Measurements from ENCODE around the gene VHLL. TPM values are rescaled to one million over a fixed set of nuclear protein-coding genes. Genes with fewer than 3 reads are reported as not detected.

VHLL gene
- polyA plus RNA-seq, 12 donors, result 0.27 TPM; not detected in 11

DNA sequence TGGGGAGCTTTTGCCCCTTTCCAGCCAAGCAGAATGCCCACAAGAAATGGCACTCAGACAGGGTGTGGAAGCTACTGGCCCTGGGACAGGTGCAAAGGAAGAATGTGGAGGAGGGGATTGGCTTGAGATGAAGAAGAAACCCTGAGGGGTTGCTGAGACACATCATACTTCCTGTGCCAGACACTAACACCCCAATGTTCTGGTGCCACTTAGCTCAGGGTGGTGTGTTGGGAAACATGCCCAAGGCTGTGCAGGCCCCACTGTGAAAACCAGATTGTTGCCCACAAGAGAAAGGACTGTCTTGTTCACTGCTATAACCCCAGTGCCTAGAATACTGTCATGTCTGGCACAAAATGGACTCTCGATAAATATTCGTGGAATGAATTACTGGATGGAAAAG lies 41.4 kb downstream of the VHLL start:
- DNase-seq, result no peak

GRCh38 chr1:156253634-156254033 lies 45.5 kb downstream of the VHLL start:
- DNase-seq, result no peak

DNA sequence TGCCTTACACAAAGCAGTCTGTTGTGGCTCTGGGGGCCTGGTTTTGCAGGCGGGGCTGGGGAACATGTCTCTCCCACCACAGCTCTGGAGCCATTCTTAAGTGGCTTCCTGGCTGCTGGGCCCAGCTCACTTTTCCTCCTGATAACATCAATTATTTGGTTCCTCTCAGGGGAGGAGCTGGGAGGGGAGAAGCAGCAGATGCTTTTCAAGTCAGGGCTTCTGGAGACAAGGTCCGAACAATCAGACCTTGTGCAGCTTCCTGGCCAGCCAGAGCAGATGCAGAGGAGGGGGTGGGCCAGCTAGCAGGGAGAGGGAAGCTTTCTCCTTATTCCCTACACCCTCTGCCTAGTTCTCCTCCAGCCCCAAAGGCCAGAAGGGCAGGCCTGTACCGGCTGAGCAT lies 47.6 kb downstream of the VHLL start:
- no peak for DNase-seq

- no peak for DNase-seq
These were observed 49.5 kb downstream of the VHLL start for GRCh38 chr1:156249593-156249992.

Other genes with a start within 250 kb of the VHLL start
- 10 to 100 TPM in 11 of 12 donors, not detected in 1; 40.2 to 55.3 (median 47.1) TPM for gene UBQLN4, start 245.5 kb downstream of the VHLL start, polyA plus RNA-seq (ENCODE audit: insufficient read length in 12 of 12)
- 10 to 100 TPM in 11 of 12 donors, not detected in 1; 33.6 to 81.4 (median 36.4) TPM for gene LAMTOR2, start 244.5 kb downstream of the VHLL start, polyA plus RNA-seq (ENCODE audit: insufficient read length in 12 of 12)
- 10 to 100 TPM in 3 of 12 donors, 1 to 10 TPM in 1, under 1 TPM in 7, not detected in 1; 0.18 to 39.5 (median 0.65) TPM for gene RAB25, start 238.1 kb downstream of the VHLL start, polyA plus RNA-seq (ENCODE audit: insufficient read length in 12 of 12)
- gene MEX3A, start 216.8 kb downstream of the VHLL start, polyA plus RNA-seq (ENCODE audit: insufficient read length in 12 of 12), result 100 to 1,000 TPM in 1 of 12 donors, 10 to 100 TPM in 11; 17.0 to 113 (median 23.9) TPM
- 100 to 1,000 TPM; 240 to 804 (median 293) TPM for gene LMNA, start 184.6 kb downstream of the VHLL start, polyA plus RNA-seq (ENCODE audit: insufficient read length in 12 of 12)
- 10 to 100 TPM in 2 of 12 donors, 1 to 10 TPM in 9, not detected in 1; 2.2 to 16.5 (median 3.4) TPM for gene SEMA4A, start 145.7 kb downstream of the VHLL start, polyA plus RNA-seq (ENCODE audit: insufficient read length in 12 of 12)
- 10 to 100 TPM in 11 of 12 donors, not detected in 1; 10.5 to 15.8 (median 12.1) TPM for gene SLC25A44, start 105.2 kb downstream of the VHLL start, polyA plus RNA-seq (ENCODE audit: insufficient read length in 12 of 12)
- gene PMF1, start 86.3 kb downstream of the VHLL start, polyA plus RNA-seq (ENCODE audit: insufficient read length in 12 of 12), result 10 to 100 TPM in 11 of 12 donors, not detected in 1; 37.1 to 66.7 (median 40.6) TPM
- gene BGLAP, start 57.1 kb downstream of the VHLL start, polyA plus RNA-seq (ENCODE audit: insufficient read length in 12 of 12), result 1 to 10 TPM in 6 of 12 donors, under 1 TPM in 4, not detected in 2; 0.38 to 4.8 (median 1.4) TPM
- gene PAQR6, start 51.3 kb downstream of the VHLL start, polyA plus RNA-seq (ENCODE audit: insufficient read length in 12 of 12), result 1 to 10 TPM in 11 of 12 donors, not detected in 1; 1.6 to 6.9 (median 3.6) TPM
- gene SMG5, start 16.5 kb downstream of the VHLL start, polyA plus RNA-seq (ENCODE audit: insufficient read length in 12 of 12), result 10 to 100 TPM in 11 of 12 donors, not detected in 1; 38.6 to 55.8 (median 48.6) TPM
- 10 to 100 TPM in 1 of 12 donors, 1 to 10 TPM in 10, not detected in 1; 3.5 to 17.4 (median 4.2) TPM for gene TMEM79, start 15.0 kb downstream of the VHLL start, polyA plus RNA-seq (ENCODE audit: insufficient read length in 12 of 12)
- gene GLMP, start 3.6 kb downstream of the VHLL start, polyA plus RNA-seq (ENCODE audit: insufficient read length in 12 of 12), result 10 to 100 TPM in 11 of 12 donors, not detected in 1; 12.7 to 57.9 (median 21.4) TPM
- gene CCT3, start 39.0 kb upstream of the VHLL start, polyA plus RNA-seq (ENCODE audit: insufficient read length in 12 of 12), result 100 to 1,000 TPM in 11 of 12 donors, not detected in 1; 119 to 268 (median 248) TPM
- gene TSACC, start 39.2 kb upstream of the VHLL start, polyA plus RNA-seq (ENCODE audit: insufficient read length in 12 of 12), result 1 to 10 TPM in 4 of 12 donors, under 1 TPM in 6, not detected in 2; 0.60 to 1.4 (median 0.89) TPM
- under 1 TPM in 1 of 12 donors, not detected in 11; 0.27 TPM for gene RHBG, start 69.9 kb upstream of the VHLL start, polyA plus RNA-seq (ENCODE audit: insufficient read length in 12 of 12)
- 10 to 100 TPM in 11 of 12 donors, not detected in 1; 44.4 to 95.3 (median 69.1) TPM for gene MEF2D, start 201.5 kb upstream of the VHLL start, polyA plus RNA-seq (ENCODE audit: insufficient read length in 12 of 12)

Data from muscle of arm (tissue), 12 donors.